K562 (cell line): ENCODE data around the gene GALNT9. TPM values are rescaled to one million over a fixed set of nuclear protein-coding genes. Genes with fewer than 3 reads are reported as not detected.

Source experiments
- ATAC-seq: fragments of 200-7000 bp; cut with Tn5 transposase; 3 replicates; pipeline ENCODE4 v1.9.1; 2020; ENCODE audit warnings: moderate library complexity
- BruUV-seq: library from RNA; stranded (reverse); fragments of 400-500 nt; replicated peaks from 2 replicates; lab custom pipeline; 2021; lab: Mats Ljungman, UMichigan
- CTCF ChIA-PET: fragments of 300-600 bp; formaldehyde crosslinking; extraction: SDS; loops from one replicate; lab custom pipeline; 2021; ENCODE audit warnings: low intra/inter-chr PET ratio; lab: Yijun Ruan, JAX
- POLR2A ChIA-PET: fragments of 300-600, 350-650 bp; sonication (Branson Sonifier 250); formaldehyde crosslinking; extraction: SDS; loops from one replicate; lab custom pipeline; 2021; ENCODE audit warnings: antibody characterized with exemption, inconsistent platforms; lab: Yijun Ruan, JAX
- DNase-seq, 4 experiments: peaks; one replicate each; pipeline versions ENCODE4 v3.0.0 to v3.0.0-alpha.2; 2011 to 2018; ENCODE audit warnings: low spot score in 3 of 4, mixed read lengths in 3 of 4; ENCODE audit errors: extremely low read depth in 1 of 4
- FAIRE-seq: peaks from 2 replicates; lab custom pipeline; 2011; peaks lifted over from hg19 to GRCh38; lab: Jason Lieb, UNC
- H2AFZ ChIP-seq: 2 replicates; pipeline ENCODE4 v1.6.0; 2011; ENCODE audit warnings: low read depth, low read length, control low read depth, inconsistent platforms
- H3K27ac ChIP-seq: fragments of 200-600 bp; 3 replicates; pipeline ENCODE4 v1.8.0; 2011; ENCODE audit warnings: low read depth, mild to moderate bottlenecking, control low read depth, inconsistent platforms, low read length, moderate library complexity, mixed read lengths; ENCODE audit errors: extremely low read depth
- H3K27me3 ChIP-seq, 2 experiments: fragments of 300-600 bp in 1 of 2; 2 replicates in 1 of 2; 3 replicates in 1 of 2; pipeline versions ENCODE4 v1.6.0 to v1.8.0; 2011; ENCODE audit warnings: inconsistent platforms in 2 of 2, low read length in 2 of 2, mild to moderate bottlenecking in 1 of 2, mixed read lengths in 1 of 2, moderate library complexity in 1 of 2; ENCODE audit not compliant: control insufficient read depth in 2 of 2, insufficient read depth in 2 of 2
- H3K36me3 ChIP-seq: fragments of 300-600 bp; 3 replicates; pipeline ENCODE4 v1.8.0; 2011; ENCODE audit warnings: mild to moderate bottlenecking, low read length, inconsistent platforms; ENCODE audit not compliant: control insufficient read depth, insufficient read depth
- H3K4me1 ChIP-seq, 2 experiments: fragments of 200-600 bp in 1 of 2; replicated peaks in 1 of 2; 2 replicates in 1 of 2; 3 replicates in 1 of 2; pipeline versions ENCODE4 v1.5.1 to v1.8.0; 2011; ENCODE audit warnings: inconsistent platforms in 2 of 2, low read length in 2 of 2, mild to moderate bottlenecking in 1 of 2, mixed read lengths in 1 of 2, moderate library complexity in 1 of 2; ENCODE audit not compliant: control insufficient read depth in 2 of 2, insufficient read depth in 2 of 2
- H3K4me2 ChIP-seq: 2 replicates; pipeline ENCODE4 v1.6.1; 2011; ENCODE audit warnings: low read length, control low read depth, inconsistent platforms, mixed read lengths; ENCODE audit not compliant: insufficient read depth
- H3K4me3 ChIP-seq: fragments of 200-600 bp; sonication (generic), shearing (Covaris generic); 2 replicates; pipeline ENCODE4 v1.5.1; 2016; ENCODE audit warnings: control low read depth, inconsistent platforms
- H3K79me2 ChIP-seq: fragments of 200-600 bp; 3 replicates; pipeline ENCODE4 v1.8.0; 2011; ENCODE audit warnings: low read length, inconsistent platforms; ENCODE audit not compliant: control insufficient read depth, insufficient read depth
- H3K9ac ChIP-seq, 2 experiments: 2 replicates each; pipeline versions ENCODE4 v1.6.0 to v1.6.1; 2011; ENCODE audit warnings: low read depth in 2 of 2, low read length in 2 of 2, control low read depth in 1 of 2, inconsistent platforms in 1 of 2, mild to moderate bottlenecking in 1 of 2, mixed read lengths in 1 of 2; ENCODE audit not compliant: insufficient read depth in 1 of 2
- H3K9me1 ChIP-seq: one replicate; pipeline ENCODE4 v1.6.0; 2011; ENCODE audit warnings: inconsistent platforms, mild to moderate bottlenecking, low read length, moderate library complexity; ENCODE audit not compliant: control insufficient read depth, insufficient read depth
- H3K9me3 ChIP-seq: replicated peaks from 2 replicates; pipeline ENCODE4 v1.5.1; 2011; ENCODE audit warnings: low read depth, low read length, inconsistent platforms; ENCODE audit not compliant: control insufficient read depth, insufficient read depth
- H4K20me1 ChIP-seq: replicated peaks from 2 replicates; pipeline ENCODE4 v1.6.1; 2011; ENCODE audit warnings: low read length, inconsistent platforms, mixed read lengths; ENCODE audit not compliant: control insufficient read depth, insufficient read depth
- CBX8 ChIP-seq: fragments of 200-600 bp; sonication (generic); IDR thresholded peaks from 2 replicates; pipeline ENCODE4 v1.6.1; 2012; ENCODE audit warnings: borderline replicate concordance, mixed run types, low read depth, mild to moderate bottlenecking, moderate library complexity, mixed read lengths, low read length, control low read depth, inconsistent platforms; ENCODE audit not compliant: poor library complexity, severe bottlenecking; ENCODE audit errors: extremely low read depth
- CREB3 ChIP-seq: fragments of 450-650 bp; conservative IDR thresholded peaks from 2 replicates; pipeline ENCODE4 v1.6.1; 2016; ENCODE audit warnings: missing genetic modification characterization, low read depth, mild to moderate bottlenecking, missing compliant biosample characterization, moderate library complexity
- HOMEZ ChIP-seq: fragments of 250-450 bp; sonication (Bioruptor Pico); IDR thresholded peaks from 2 replicates; pipeline ENCODE4 v1.4.0; 2020; ENCODE audit warnings: mild to moderate bottlenecking, moderate library complexity
- KAT2B ChIP-seq: IDR thresholded peaks from one replicate; pipeline ENCODE4 v1.6.1; 2012; ENCODE audit warnings: low read depth, mild to moderate bottlenecking, control low read depth, inconsistent platforms, low read length, moderate library complexity
- NR2C1 ChIP-seq, 2 experiments: fragments of 450-650 bp; IDR thresholded peaks; 2 replicates each; pipeline ENCODE4 v1.6.1; 2017; ENCODE audit warnings: mild to moderate bottlenecking in 2 of 2, antibody characterized with exemption in 1 of 2, inconsistent platforms in 1 of 2, missing compliant biosample characterization in 1 of 2, missing genetic modification characterization in 1 of 2
- PHB2 ChIP-seq: fragments of 450-650 bp; IDR thresholded peaks from 2 replicates; pipeline ENCODE4 v1.6.1; 2017; ENCODE audit warnings: low read depth
- PREB ChIP-seq: sonication (generic); formaldehyde crosslinking; IDR thresholded peaks from 2 replicates; pipeline ENCODE4 v1.8.1; 2023; ENCODE audit warnings: mild to moderate bottlenecking, missing genetic modification reagents
- PRPF4 ChIP-seq: fragments of 200-400 bp; formaldehyde crosslinking; IDR thresholded peaks from one replicate; pipeline ENCODE4 v1.6.1; 2017; ENCODE audit warnings: low read length, low read depth, mild to moderate bottlenecking; ENCODE audit not compliant: insufficient read depth, poor library complexity, severe bottlenecking
- SIN3B ChIP-seq: fragments of 450-650 bp; IDR thresholded peaks from 2 replicates; pipeline ENCODE4 v1.6.1; 2017; ENCODE audit warnings: low read depth, mild to moderate bottlenecking, moderate library complexity
- TRIM25 ChIP-seq: fragments of 450-650 bp; IDR thresholded peaks from 2 replicates; pipeline ENCODE4 v1.7.0; 2016; ENCODE audit warnings: borderline replicate concordance
- YBX1 ChIP-seq: fragments of 450-650 bp; IDR thresholded peaks from 2 replicates; pipeline ENCODE4 v1.7.1; 2016; ENCODE audit warnings: mild to moderate bottlenecking
- ZNF639 ChIP-seq, 2 experiments: fragments of 200-800 bp in 1 of 2; sonication (Bioruptor generic) in 1 of 2; sonication (generic) in 1 of 2; formaldehyde crosslinking in 1 of 2; IDR thresholded peaks in 1 of 2; conservative IDR thresholded peaks in 1 of 2; 2 replicates each; pipeline versions ENCODE4 v1.5.0 to v1.6.1; 2016 to 2020; ENCODE audit warnings: missing compliant biosample characterization in 1 of 2, missing genetic modification characterization in 1 of 2, missing genetic modification reagents in 1 of 2
- WGBS: fragments of 100-300 bp; shearing (Covaris generic); methylation state at CpG from one replicate; pipeline ENCODE4 v1.1.6; 2016; ENCODE audit warnings: low coverage, mixed read lengths; ENCODE audit not compliant: insufficient coverage; ENCODE audit errors: missing lambda C conversion rate; 5-methylcytosine and 5-hydroxymethylcytosine counted together
- in situ Hi-C: fragments of 300-500 bp; cut with MboI; formaldehyde crosslinking; loops from 4 replicates; pipeline ENCODE4 v1.15.0; 2018; ENCODE audit warnings: inconsistent platforms, mixed read lengths
- intact Hi-C: fragments of 100-400 bp; cut with micrococcal nuclease; formaldehyde crosslinking; loops from 2 replicates; pipeline ENCODE4 v1.14.2; 2022
- polyA plus RNA-seq, 8 experiments: library from polyadenylated mRNA; depleted of rRNA in 4 of 8; stranded (reverse) in 5 of 8; unstranded in 3 of 8; fragments of >200 nt; fragmentation: Nextera tagmentation in 2 of 8; fragmentation: Illumina TruSeq in 1 of 8; extraction: Ambion mirVana in 2 of 8; extraction: Trizol in 1 of 8; gene quantifications; 2 replicates each; pipeline versions ENCODE4 v1.2.1 to v1.2.3, GENCODE V29; 2011 to 2014; ENCODE audit warnings: inconsistent platforms in 1 of 8, missing spikeins in 1 of 8
- total RNA-seq, 7 experiments: library from RNA; depleted of rRNA in 6 of 7; stranded (reverse); fragments of >200 nt in 6 of 7; fragmentation: Illumina TruSeq in 2 of 7; extraction: Trizol in 2 of 7; gene quantifications; 2 replicates each; pipeline versions ENCODE4 v1.2.1 to v1.2.3, GENCODE V29; 2011 to 2021; ENCODE audit warnings: low replicate concordance in 1 of 7

GALNT9 gene
- total and polyA plus RNA-seq, 9 of the 15 experiments (the other 6 are each of a cell fraction or from before 2014, with no cell fraction given): not detected

- Histone ChIP-seq H4K20me1 (0 out of 2 replicates have a peak, but pooled peaks cover 2% of the 10 kb centered on the region), H3K4me3 (no peak overlapping the region), H3K79me2 (no peaks in the 10 kb centered on the region), H3K36me3 (no peaks in the 10 kb centered on the region), H3K9me3 (no peaks in the 10 kb centered on the region), H2AFZ (no peak overlapping the region), H3K4me1 (peaks cover 0 to 6% of the 10 kb centered on the region in 2 experiments; a peak in 1 of 5 replicates), H3K9me1 (no peaks in the 10 kb centered on the region), H3K9ac (no peak overlapping the region), H3K27me3 (peaks cover 46 to 61% of the 10 kb centered on the region in 2 experiments), H3K27ac (no peak overlapping the region), H3K4me2 (no peak overlapping the region)
- intact Hi-C loops: no loop called here
- DNase-seq (no peak), ATAC-seq (no peak; the same call in 2 of the 3 replicates), FAIRE-seq (no peak)
- no TSS peak for BruUV-seq
- ChIA-PET CTCF (no interaction called here), POLR2A (no interaction called here)
- 2% methylated on average over 18 of the region's 27 CpGs for WGBS
- in situ Hi-C loops: no loop called here
- TF ChIP-seq NR2C1 (IDR thresholded peaks at IDR 0.05) (no peak), NR2C1 (tag; IDR thresholded peaks at IDR 0.05) (no peak), SIN3B (no peak), ZNF639 (CRISPR knock-in tag; conservative IDR thresholded peaks at IDR 0.05 in 1 of 2, IDR thresholded peaks at IDR 0.05 in 1 of 2) (no peak), TRIM25 (no peak), PREB (CRISPR knock-in tag) (no peak), HOMEZ (CRISPR knock-in tag) (no peak), KAT2B (no peak), CREB3 (tag) (no peak), CBX8 (no peak), PHB2 (no peak), PRPF4 (no peak), YBX1 (no peak)
These were observed 82.2 kb downstream of the GALNT9 start for GRCh38 chr12:132246997-132247717.
